ENCODE data around the gene DHRSX.

GRCh38 chrX:2487366-2487765, 13.4 kb downstream of the DHRSX start:
- TF ChIP-seq CTCF (IDR thresholded peaks at IDR 0.05) (no peak), POLR2A (IDR thresholded peaks at IDR 0.05) (no peak)

Data from testis (tissue), 2 donors.